Measurements from ENCODE around the gene SP7.

- TF ChIP-seq POLR2A (IDR thresholded peaks at IDR 0.05) (no peak), CTCF (IDR thresholded peaks at IDR 0.05) (no peak)
Observed at GRCh38 chr12:53380794-53381730, 44.9 kb upstream of the SP7 start.

All from tibial nerve (tissue), 3 donors.